ENCODE data around the gene GALNT16. TPM values are rescaled to one million over a fixed set of nuclear protein-coding genes. Genes with fewer than 3 reads are reported as not detected.

The GALNT16 gene
- total RNA-seq (2022; extraction: Qiagen RNA extraction), result 2.6 to 3.1 TPM (median 2.7 TPM) in 5 replicates

GRCh38 chr14:69259527-69260189, at the start of gene GALNT16:
GALNT16 (plus strand) TSS chr14:69260158; CDS start chr14:69260291, 133 bp downstream.

DNA sequence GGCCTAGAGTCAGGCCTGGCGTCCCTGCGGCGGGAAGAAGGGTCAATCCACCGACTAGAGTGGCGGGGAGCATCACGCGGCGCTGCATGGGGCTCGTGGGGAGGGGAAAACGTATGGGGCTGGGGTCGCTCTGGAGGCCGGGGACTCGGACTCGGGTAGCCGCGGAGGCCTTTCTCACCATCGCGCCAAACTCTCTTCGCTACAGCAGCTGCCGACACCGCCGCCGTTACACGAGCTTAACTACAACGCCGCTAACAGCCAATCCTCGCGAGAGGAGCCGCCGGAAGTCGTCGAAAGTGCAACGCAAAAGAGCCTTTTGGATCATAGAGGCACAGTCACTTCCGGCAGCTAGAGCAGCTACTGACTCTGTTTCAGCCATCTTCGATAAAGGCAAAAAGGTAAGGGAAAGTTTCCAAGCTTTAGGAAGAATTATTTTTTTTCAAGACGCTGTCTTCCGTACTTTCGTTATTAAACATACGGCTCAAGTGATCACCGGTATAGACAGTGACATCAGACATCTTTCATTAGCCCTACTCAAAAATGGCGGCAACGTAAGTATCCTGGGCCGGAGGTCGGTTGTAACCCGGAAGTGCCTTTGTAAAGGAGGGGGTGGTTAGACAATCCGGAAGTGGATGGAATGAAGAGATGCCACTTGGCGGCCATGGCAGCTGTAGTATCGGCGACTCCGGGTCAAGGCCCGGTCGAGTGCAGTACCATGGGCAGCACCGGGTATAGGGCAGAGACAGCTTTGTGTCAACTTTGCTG, 138.3 kb downstream of the GALNT16 start, which contains the start of the genes ERH and SLC39A9:
Gene ERH (minus strand): TSS at position 247 of the 765 bp plus-strand sequence. CDS start 66 bp downstream, at position 181.
Gene SLC39A9 (plus strand): TSS at position 640 of the 765 bp plus-strand sequence. CDS start 678 bp downstream, outside the sequence.

Other genes starting within 250 kb of the GALNT16 start
- 15.0 to 18.4 TPM (median 17.0 TPM) in 5 replicates for gene DCAF5, start 107.0 kb upstream of the GALNT16 start, total RNA-seq (2022; extraction: Qiagen RNA extraction)
- gene EXD2, start 68.7 kb upstream of the GALNT16 start, total RNA-seq (2022; extraction: Qiagen RNA extraction), result 11.8 to 14.0 TPM (median 12.8 TPM) in 5 replicates
- 301 to 329 TPM (median 315 TPM) in 5 replicates for gene ERH, start 138.1 kb downstream of the GALNT16 start, total RNA-seq (2022; extraction: Qiagen RNA extraction)
- gene SLC39A9, start 138.5 kb downstream of the GALNT16 start, total RNA-seq (2022; extraction: Qiagen RNA extraction), result 36.4 to 45.4 TPM (median 36.8 TPM) in 5 replicates
- gene PLEKHD1, start 224.6 kb downstream of the GALNT16 start, total RNA-seq (2022; extraction: Qiagen RNA extraction), result 0.01 to 0.05 TPM (median 0.02 TPM) in 5 replicates

All from A549 treated with AZD2906 at 1 μM for 4 hours (cell line).